HCT116 (cell line): ENCODE measurements around the gene SLC14A1. TPM values are rescaled to one million over a fixed set of nuclear protein-coding genes. Genes with fewer than 3 reads are reported as not detected.

Experiments
- ATAC-seq: fragments of 200-7000 bp; cut with Tn5 transposase; 2 replicates; pipeline ENCODE4 v1.9.1; 2020; ENCODE audit warnings: mild to moderate bottlenecking, moderate library complexity
- BruUV-seq: library from RNA; stranded (reverse); fragments of 400-500 nt; replicated peaks from 2 replicates; lab custom pipeline; 2021; lab: Mats Ljungman, UMichigan
- CTCF ChIA-PET: fragments of 300-600 bp; sonication (Branson Sonifier 250); formaldehyde crosslinking; loops from one replicate; lab custom pipeline; 2021; ENCODE audit warnings: antibody characterized with exemption; lab: Charles Lee
- POLR2A ChIA-PET: fragments of 300-600, 350-600 bp; sonication (Branson Sonifier 250); formaldehyde crosslinking; loops from one replicate; lab custom pipeline; 2021; ENCODE audit warnings: antibody characterized with exemption; lab: Charles Lee
- RAD21 ChIA-PET, 2 experiments: fragments of 300-600 bp; sonication (Branson Sonifier 250); formaldehyde crosslinking; loops; one replicate each; lab custom pipeline; 2023; ENCODE audit warnings: low total read pairs in 2 of 2; ENCODE audit not compliant: uncharacterized antibody in 2 of 2, unreplicated experiment in 2 of 2, low non-redundant PET in 1 of 2; lab: Charles Lee
- DNase-seq: peaks from one replicate; pipeline ENCODE4 v3.0.0-alpha.2; 2010; ENCODE audit warnings: low read depth, low spot score
- H2AFZ ChIP-seq: fragments of 200-600 bp; shearing (Covaris generic), sonication (generic); 2 replicates; pipeline ENCODE4 v1.6.1; 2017; ENCODE audit warnings: low read depth, mixed run types, mixed read lengths, antibody characterized with exemption, low read length; ENCODE audit not compliant: poor library complexity, severe bottlenecking
- H3K27ac ChIP-seq: 2 replicates; pipeline ENCODE4 v1.5.1; 2012; ENCODE audit warnings: low read depth, low read length
- H3K27me3 ChIP-seq: fragments of 200-600 bp; sonication (generic); 2 replicates; pipeline ENCODE4 v1.6.1; 2016; ENCODE audit warnings: mixed run types, low read length, mixed read lengths; ENCODE audit not compliant: insufficient read depth
- H3K36me3 ChIP-seq, 2 experiments: fragments of 200-500 bp in 1 of 2; fragments of 200-600 bp in 1 of 2; sonication (Bioruptor generic) in 1 of 2; sonication (generic) in 1 of 2; 2 replicates each; pipeline versions ENCODE4 v1.5.1 to v1.6.1; 2014 to 2016; ENCODE audit warnings: low read length in 2 of 2, inconsistent platforms in 1 of 2, mixed read lengths in 1 of 2, mixed run types in 1 of 2; ENCODE audit not compliant: insufficient read depth in 2 of 2, control insufficient read depth in 1 of 2
- H3K4me1 ChIP-seq, 2 experiments: fragments of 200-600 bp in 1 of 2; sonication (generic) in 1 of 2; 2 replicates each; pipeline versions ENCODE4 v1.5.1 to v1.6.1; 2012 to 2017; ENCODE audit warnings: low read length in 2 of 2, inconsistent platforms in 1 of 2, mild to moderate bottlenecking in 1 of 2, mixed read lengths in 1 of 2, mixed run types in 1 of 2, moderate library complexity in 1 of 2; ENCODE audit not compliant: insufficient read depth in 2 of 2, control insufficient read depth in 1 of 2
- H3K4me2 ChIP-seq: fragments of 200-600 bp; sonication (generic); 2 replicates; pipeline ENCODE4 v1.6.1; 2017; ENCODE audit warnings: mixed run types, low read length, mixed read lengths
- H3K4me3 ChIP-seq, 2 experiments: fragments of 200-600 bp in 1 of 2; sonication (generic) in 1 of 2; replicated peaks in 1 of 2; 2 replicates each; pipeline ENCODE4 v1.5.1; 2011 to 2016; ENCODE audit warnings: low read length in 2 of 2, control low read depth in 1 of 2, low read depth in 1 of 2, mild to moderate bottlenecking in 1 of 2, mixed read lengths in 1 of 2, mixed run types in 1 of 2
- H3K79me2 ChIP-seq: fragments of 200-600 bp; sonication (generic); 2 replicates; pipeline ENCODE4 v1.6.1; 2017; ENCODE audit warnings: mild to moderate bottlenecking, mixed run types, low read length, moderate library complexity, mixed read lengths; ENCODE audit not compliant: insufficient read depth
- H3K9ac ChIP-seq: fragments of 200-600 bp; sonication (generic); 2 replicates; pipeline ENCODE4 v1.6.1; 2016; ENCODE audit warnings: low read length, mixed read lengths
- H3K9me2 ChIP-seq: fragments of 200-600 bp; sonication (generic), shearing (Covaris generic); 2 replicates; pipeline ENCODE4 v1.6.1; 2017; ENCODE audit warnings: mixed run types, mild to moderate bottlenecking, moderate library complexity; ENCODE audit not compliant: insufficient read depth
- H3K9me3 ChIP-seq, 2 experiments: fragments of 200-500 bp in 1 of 2; fragments of 200-600 bp in 1 of 2; sonication (Bioruptor generic) in 1 of 2; sonication (generic) in 1 of 2; 2 replicates each; pipeline ENCODE4 v1.6.1; 2014 to 2017; ENCODE audit warnings: low read length in 2 of 2, mixed read lengths in 2 of 2, inconsistent platforms in 1 of 2, low read depth in 1 of 2, mild to moderate bottlenecking in 1 of 2, mixed run types in 1 of 2, moderate library complexity in 1 of 2; ENCODE audit not compliant: control insufficient read depth in 1 of 2, insufficient read depth in 1 of 2
- H4K20me1 ChIP-seq: fragments of 200-600 bp; sonication (generic), shearing (Covaris generic); 2 replicates; pipeline ENCODE4 v1.6.1; 2017; ENCODE audit warnings: mixed run types, mild to moderate bottlenecking, moderate library complexity; ENCODE audit not compliant: insufficient read depth
- CEBPB ChIP-seq: IDR thresholded peaks from 2 replicates; pipeline ENCODE4 v1.6.1; 2012; ENCODE audit warnings: low read depth
- CTCF ChIP-seq, 3 experiments: fragments of 200-600 bp in 1 of 3; sonication (generic) in 1 of 3; IDR thresholded peaks in 2 of 3; conservative IDR thresholded peaks in 1 of 3; 2 replicates each; pipeline ENCODE4 v1.5.1; 2012 to 2017; ENCODE audit warnings: low read depth in 2 of 3, low read length in 2 of 3, antibody characterized with exemption in 1 of 3, borderline replicate concordance in 1 of 3, control low read depth in 1 of 3, mild to moderate bottlenecking in 1 of 3, mixed read lengths in 1 of 3, mixed run types in 1 of 3, moderate library complexity in 1 of 3; ENCODE audit not compliant: insufficient read depth in 1 of 3
- EGR1 ChIP-seq: IDR thresholded peaks from 2 replicates; pipeline ENCODE4 v1.6.1; 2012; ENCODE audit warnings: low read depth
- EZH2 ChIP-seq: fragments of 200-600 bp; sonication (generic); IDR thresholded peaks from 2 replicates; pipeline ENCODE4 v1.6.1; 2017; ENCODE audit warnings: antibody characterized with exemption, mixed run types
- FOSL1 ChIP-seq: IDR thresholded peaks from 2 replicates; pipeline ENCODE4 v1.6.1; 2012; ENCODE audit warnings: low read depth
- JUND ChIP-seq: IDR thresholded peaks from 2 replicates; pipeline ENCODE4 v1.6.1; 2012
- POLR2A ChIP-seq: IDR thresholded peaks from 2 replicates; pipeline ENCODE4 v1.7.0; 2011; ENCODE audit warnings: borderline replicate concordance; ENCODE audit not compliant: insufficient read depth, insufficient read length; ENCODE audit errors: extremely low read depth
- POLR2AphosphoS5 ChIP-seq: IDR thresholded peaks from 2 replicates; pipeline ENCODE4 v1.6.1; 2011; ENCODE audit warnings: mild to moderate bottlenecking, low read depth, low read length, moderate library complexity
- RAD21 ChIP-seq: IDR thresholded peaks from 2 replicates; pipeline ENCODE4 v1.6.1; 2012; ENCODE audit warnings: low read depth, mild to moderate bottlenecking
- REST ChIP-seq: IDR thresholded peaks from 2 replicates; pipeline ENCODE4 v1.6.1; 2012; ENCODE audit warnings: low read depth
- SP1 ChIP-seq: IDR thresholded peaks from 2 replicates; pipeline ENCODE4 v1.6.1; 2012; ENCODE audit warnings: low read depth
- TCF7L2 ChIP-seq: IDR thresholded peaks from 2 replicates; pipeline ENCODE4 v1.7.0; 2011; ENCODE audit warnings: borderline replicate concordance, inconsistent platforms; ENCODE audit not compliant: insufficient read depth, insufficient read length; ENCODE audit errors: extremely low read depth
- YY1 ChIP-seq: IDR thresholded peaks from 2 replicates; pipeline ENCODE4 v1.6.1; 2011; ENCODE audit warnings: low read length, low read depth, moderate library complexity, mild to moderate bottlenecking; ENCODE audit not compliant: insufficient replicate concordance; ENCODE audit errors: extremely low read depth
- ZBTB33 ChIP-seq: IDR thresholded peaks from 2 replicates; pipeline ENCODE4 v1.6.1; 2011; ENCODE audit warnings: mild to moderate bottlenecking, low read length, moderate library complexity; ENCODE audit not compliant: insufficient replicate concordance; ENCODE audit errors: extremely low read depth
- ZNF274 ChIP-seq: fragments of 200-500 bp; sonication (Bioruptor generic); IDR thresholded peaks from 2 replicates; pipeline ENCODE4 v1.6.1; 2014; ENCODE audit warnings: mild to moderate bottlenecking, low read depth, low read length, inconsistent platforms
- intact Hi-C: fragments of 100-400 bp; cut with micrococcal nuclease; formaldehyde crosslinking; loops from 2 replicates; pipeline ENCODE4 v1.10.0; 2022
- total RNA-seq: library from RNA; stranded (reverse); gene quantifications from one replicate; pipeline ENCODE4 v1.2.1, GENCODE V29; 2021; ENCODE audit not compliant: unreplicated experiment

Gene SLC14A1
- total RNA-seq, 1 experiment from 2014 or later: not detected

GRCh38 chr18:45792506-45793263, 68.7 kb downstream of the SLC14A1 start:
- Histone ChIP-seq H3K4me2 (peak overlapping the region; percentile 51), H3K9ac (no peak overlapping the region), H3K9me2 (no peaks in the 10 kb centered on the region), H3K27me3 (no peaks in the 10 kb centered on the region), H3K4me1 (peaks cover 8 to 16% of the 10 kb centered on the region in 2 experiments), H3K9me3 (no peaks in the 10 kb centered on the region), H3K36me3 (no peaks in the 10 kb centered on the region), H3K79me2 (no peaks in the 10 kb centered on the region), H3K27ac (no peak overlapping the region), H2AFZ (peak overlapping the region; percentile 37), H3K4me3 (no peak overlapping the region), H4K20me1 (no peaks in the 10 kb centered on the region)
- peak; percentile 67 for ATAC-seq
- intact Hi-C loops: no loop called here
- TF ChIP-seq FOSL1 (no peak), YY1 (no peak), CEBPB (no peak), POLR2A (no peak), SP1 (no peak), EGR1 (no peak), JUND (no peak), ZBTB33 (no peak), TCF7L2 (no peak), CTCF (IDR thresholded peaks at IDR 0.05 in 2 of 3, conservative IDR thresholded peaks at IDR 0.05 in 1 of 3; ENCODE audit: borderline replicate concordance in 1 of 3, insufficient read depth in 1 of 3, low read depth in 2 of 3, low read length in 2 of 3) (no peak), ZNF274 (no peak), EZH2 (no peak), POLR2AphosphoS5 (no peak), REST (no peak), RAD21 (no peak)
- ChIA-PET RAD21 (no interaction called here), POLR2A (interaction anchor here (1.0 kb wide), 1 partner anchor 18 kb away, joined by 3 read pairs; no protein-coding TSS in a partner anchor), CTCF (no interaction called here)
- no TSS peak for BruUV-seq
- no peak for DNase-seq
